HepG2 (cell line): Measurements from ENCODE around the gene ABCC10. TPM values are rescaled to one million over a fixed set of nuclear protein-coding genes. Genes with fewer than 3 reads are reported as not detected.
A peak's percentile ranks its signal among the peaks of the same experiment; 100 is the strongest.

Source experiments
- ARID3A ChIP-seq: IDR thresholded peaks from 2 replicates; pipeline ENCODE4 v1.6.1; 2012; ENCODE audit warnings: low read depth, low read length, improper control_type of control experiment
- BRCA1 ChIP-seq: sonication (generic); formaldehyde crosslinking; IDR thresholded peaks from 2 replicates; pipeline ENCODE4 v1.4.0; 2020; ENCODE audit warnings: missing genetic modification reagents
- DRAP1 ChIP-seq: IDR thresholded peaks from 2 replicates; pipeline ENCODE4 v1.6.1; 2016; ENCODE audit warnings: missing genetic modification reagents, missing compliant biosample characterization
- GMEB1 ChIP-seq: sonication (generic); formaldehyde crosslinking; IDR thresholded peaks from 2 replicates; pipeline ENCODE4 v1.5.1; 2020; ENCODE audit warnings: missing genetic modification reagents, mild to moderate bottlenecking, borderline replicate concordance
- GMEB2 ChIP-seq: IDR thresholded peaks from 2 replicates; pipeline ENCODE4 v1.6.1; 2016; ENCODE audit warnings: missing biosample characterization, missing genetic modification reagents, low read depth
- HDAC6 ChIP-seq: fragments of 200-600 bp; sonication (generic); IDR thresholded peaks from 2 replicates; pipeline ENCODE4 v1.7.0; 2017; ENCODE audit warnings: mild to moderate bottlenecking, antibody characterized with exemption, low read length, low read depth
- HES4 ChIP-seq: sonication (generic); formaldehyde crosslinking; IDR thresholded peaks from 2 replicates; pipeline ENCODE4 v1.9.0; 2021; ENCODE audit warnings: mild to moderate bottlenecking, missing genetic modification reagents, borderline replicate concordance
- PCBP2 ChIP-seq: fragments of 200-400 bp; formaldehyde crosslinking; optimal IDR thresholded peaks from 2 replicates; pipeline ENCODE3; 2018; ENCODE audit warnings: low read length, low read depth; ENCODE audit not compliant: poor library complexity, severe bottlenecking
- POLR2AphosphoS2 ChIP-seq: IDR thresholded peaks from 2 replicates; pipeline ENCODE4 v1.6.1; 2011; ENCODE audit warnings: low read depth, low read length, improper control_type of control experiment
- SOX5 ChIP-seq: IDR thresholded peaks from 2 replicates; pipeline ENCODE4 v1.6.1; 2016; ENCODE audit warnings: borderline replicate concordance
- SRY ChIP-seq: sonication (generic); formaldehyde crosslinking; IDR thresholded peaks from 2 replicates; pipeline ENCODE4 v1.8.0; 2022; ENCODE audit warnings: mild to moderate bottlenecking, missing genetic modification reagents
- ZFX ChIP-seq: sonication (generic); formaldehyde crosslinking; IDR thresholded peaks from 2 replicates; pipeline ENCODE4 v1.4.0; 2020; ENCODE audit warnings: mild to moderate bottlenecking, low read depth, missing genetic modification reagents, moderate library complexity
- ZNF263 ChIP-seq: sonication (generic); formaldehyde crosslinking; IDR thresholded peaks from 2 replicates; pipeline ENCODE4 v1.4.0; 2020; ENCODE audit warnings: missing genetic modification reagents
- ZNF382 ChIP-seq: sonication (generic); formaldehyde crosslinking; IDR thresholded peaks from 2 replicates; pipeline ENCODE4 v1.5.0; 2020; ENCODE audit warnings: missing genetic modification reagents, mild to moderate bottlenecking, borderline replicate concordance
- ZNF550 ChIP-seq: sonication (generic); formaldehyde crosslinking; IDR thresholded peaks from 2 replicates; pipeline ENCODE4 v1.4.0; 2020; ENCODE audit warnings: mild to moderate bottlenecking, missing genetic modification reagents, borderline replicate concordance
- ZNF607 ChIP-seq: sonication (generic); formaldehyde crosslinking; IDR thresholded peaks from 2 replicates; pipeline ENCODE4 v1.5.1; 2020; ENCODE audit warnings: missing genetic modification reagents, mild to moderate bottlenecking, borderline replicate concordance
- ZNF781 ChIP-seq: sonication (generic); formaldehyde crosslinking; IDR thresholded peaks from 2 replicates; pipeline ENCODE4 v1.5.1; 2020; ENCODE audit warnings: borderline replicate concordance, mild to moderate bottlenecking, missing genetic modification reagents; ENCODE audit errors: not compliant biosample characterization
- ZNF841 ChIP-seq: sonication (generic); formaldehyde crosslinking; IDR thresholded peaks from 2 replicates; pipeline ENCODE4 v1.8.1; 2023; ENCODE audit warnings: missing genetic modification reagents, borderline replicate concordance
- ZSCAN30 ChIP-seq: sonication (generic); formaldehyde crosslinking; IDR thresholded peaks from 2 replicates; pipeline ENCODE4 v1.5.0; 2020; ENCODE audit warnings: mild to moderate bottlenecking, missing genetic modification reagents
- polyA plus RNA-seq, 8 experiments: library from polyadenylated mRNA; depleted of rRNA in 3 of 8; stranded (reverse) in 7 of 8; unstranded in 1 of 8; fragments of >200 nt; fragmentation: Illumina TruSeq in 4 of 8; extraction: Trizol in 4 of 8; gene quantifications; 2 replicates each; pipeline versions ENCODE4 v1.2.1 to v1.2.3, GENCODE V29; 2011 to 2016; ENCODE audit warnings: low read depth in 4 of 8, missing spikeins in 1 of 8, mixed read lengths in 1 of 8; ENCODE audit not compliant: insufficient read depth in 1 of 8
- total RNA-seq, 5 experiments: library from RNA; depleted of rRNA; stranded (reverse); fragments of >200 nt; fragmentation: Illumina TruSeq; extraction: Trizol; gene quantifications; 2 replicates each; pipeline ENCODE4 v1.2.3, GENCODE V29; 2016; ENCODE audit warnings: low read depth in 1 of 5
- TF ChIP-seq, protein P1 (sequence below): sonication (generic); formaldehyde crosslinking; IDR thresholded peaks from 2 replicates; pipeline ENCODE4 v1.8.0; 2023; ENCODE audit warnings: mild to moderate bottlenecking, missing genetic modification reagents
- TF ChIP-seq, protein P2 (sequence below): sonication (generic); formaldehyde crosslinking; IDR thresholded peaks from 2 replicates; pipeline ENCODE4 v1.5.0; 2020; ENCODE audit warnings: missing genetic modification reagents

ABCC10 gene
- total and polyA plus RNA-seq, 2 of the 13 experiments (the other 11 are each of a cell fraction or from before 2014, with no cell fraction given), result 16.0 to 24.3 TPM

DNA sequence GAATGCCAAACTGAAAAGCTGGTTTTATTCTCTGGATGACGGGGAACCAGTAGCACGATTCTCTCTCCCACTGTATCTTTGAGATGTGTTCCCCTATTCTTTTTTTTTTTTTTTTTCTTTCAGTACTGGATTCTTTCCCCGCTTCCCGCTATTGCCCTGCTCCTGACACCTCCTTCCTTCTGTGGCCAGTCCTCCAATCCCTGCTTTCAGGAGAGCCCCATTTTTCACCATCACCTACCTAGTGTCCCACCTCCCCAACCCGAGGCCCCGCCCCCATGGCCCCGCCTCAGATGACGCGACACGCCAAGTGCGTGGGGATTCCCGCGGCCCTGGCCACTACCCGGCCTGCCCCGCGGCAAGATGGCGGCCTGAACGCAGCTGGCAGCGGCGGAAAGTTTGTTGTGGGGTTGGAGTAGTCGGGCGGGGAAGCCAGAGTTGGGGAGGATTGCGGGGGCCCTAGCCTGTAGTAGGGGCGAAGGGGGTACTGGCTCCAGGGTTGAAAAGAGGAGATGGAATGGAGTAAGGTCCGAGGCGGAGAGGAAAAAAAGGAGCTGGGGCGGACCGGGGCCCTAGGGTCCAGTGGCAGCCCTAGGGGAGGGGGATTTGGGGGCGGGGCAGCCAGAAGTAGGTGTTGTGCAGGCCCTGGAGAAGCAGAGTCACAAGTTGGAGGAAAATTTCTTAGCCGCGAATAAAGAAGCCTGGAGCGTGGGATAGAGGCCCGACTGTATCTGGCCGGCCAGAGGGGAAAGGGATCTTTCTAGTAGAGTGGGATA, 50.1 kb downstream of the ABCC10 start, which contains the start of gene TJAP1 (continued):
- TF ChIP-seq, protein P1, sequence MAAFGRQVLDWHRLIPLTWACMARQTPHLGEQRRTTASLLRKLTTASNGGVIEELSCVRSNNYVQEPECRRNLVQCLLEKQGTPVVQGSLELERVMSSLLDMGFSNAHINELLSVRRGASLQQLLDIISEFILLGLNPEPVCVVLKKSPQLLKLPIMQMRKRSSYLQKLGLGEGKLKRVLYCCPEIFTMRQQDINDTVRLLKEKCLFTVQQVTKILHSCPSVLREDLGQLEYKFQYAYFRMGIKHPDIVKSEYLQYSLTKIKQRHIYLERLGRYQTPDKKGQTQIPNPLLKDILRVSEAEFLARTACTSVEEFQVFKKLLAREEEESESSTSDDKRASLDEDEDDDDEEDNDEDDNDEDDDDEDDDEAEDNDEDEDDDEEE, result peak; percentile 44; the same call in 1 of the 2 replicates
- TF ChIP-seq HES4, result peak; percentile 63; the same call in 1 of the 2 replicates
- no peak for TF ChIP-seq ZSCAN30
- TF ChIP-seq ZNF781 (CRISPR knock-in tag), result peak; percentile 76
- TF ChIP-seq GMEB2 (CRISPR knock-in tag), result peak; percentile 91
- TF ChIP-seq PCBP2, result no peak
- no peak for TF ChIP-seq ZNF550 (CRISPR knock-in tag)
- TF ChIP-seq ZNF263 (CRISPR knock-in tag), result no peak
- 0 out of 2 replicates have a peak, but pooled peaks have one; percentile 63 for TF ChIP-seq POLR2AphosphoS2
- no peak for TF ChIP-seq HDAC6
- 0 out of 2 replicates have a peak, but pooled peaks have one; percentile 18 for TF ChIP-seq ARID3A
- peak; percentile 94 for TF ChIP-seq SRY
- TF ChIP-seq SOX5 (CRISPR knock-in tag), result no peak; the same call in 1 of the 2 replicates
- TF ChIP-seq ZNF841 (CRISPR knock-in tag), result no peak
- TF ChIP-seq ZNF607 (CRISPR knock-in tag), result peak; percentile 83
- no peak for TF ChIP-seq ZNF382
- TF ChIP-seq ZFX (CRISPR knock-in tag), result peak; percentile 95
- peak; percentile 94 for TF ChIP-seq DRAP1 (CRISPR knock-in tag)
- TF ChIP-seq, protein P2, sequence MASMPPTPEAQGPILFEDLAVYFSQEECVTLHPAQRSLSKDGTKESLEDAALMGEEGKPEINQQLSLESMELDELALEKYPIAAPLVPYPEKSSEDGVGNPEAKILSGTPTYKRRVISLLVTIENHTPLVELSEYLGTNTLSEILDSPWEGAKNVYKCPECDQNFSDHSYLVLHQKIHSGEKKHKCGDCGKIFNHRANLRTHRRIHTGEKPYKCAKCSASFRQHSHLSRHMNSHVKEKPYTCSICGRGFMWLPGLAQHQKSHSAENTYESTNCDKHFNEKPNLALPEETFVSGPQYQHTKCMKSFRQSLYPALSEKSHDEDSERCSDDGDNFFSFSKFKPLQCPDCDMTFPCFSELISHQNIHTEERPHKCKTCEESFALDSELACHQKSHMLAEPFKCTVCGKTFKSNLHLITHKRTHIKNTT, result no peak
- peak; percentile 97 for TF ChIP-seq GMEB1 (CRISPR knock-in tag)
- no peak for TF ChIP-seq BRCA1 (CRISPR knock-in tag)
